GM12872 (cell line): ENCODE data around the gene SERGEF.

Experiments used
- CTCF ChIP-seq: IDR thresholded peaks from 3 replicates; pipeline ENCODE4 v1.5.1; 2011; ENCODE audit warnings: low read depth, mild to moderate bottlenecking, low read length, moderate library complexity; ENCODE audit not compliant: insufficient read depth

The SERGEF gene

GRCh38 chr11:17921659-17922415 lies 91.0 kb downstream of the SERGEF start:
- no peak for TF ChIP-seq CTCF

GRCh38 chr11:17918049-17918605 lies 94.7 kb downstream of the SERGEF start:
- no peak for TF ChIP-seq CTCF

- TF ChIP-seq CTCF = no peak
Measured at GRCh38 chr11:17917556-17917955, 95.3 kb downstream of the SERGEF start.

GRCh38 chr11:17915500-17916143 lies 97.2 kb downstream of the SERGEF start:
- TF ChIP-seq CTCF = no peak

GRCh38 chr11:17914957-17915356 lies 97.9 kb downstream of the SERGEF start:
- TF ChIP-seq CTCF = no peak

GRCh38 chr11:17907046-17907445 lies 105.8 kb downstream of the SERGEF start:
- no peak for TF ChIP-seq CTCF

- peak; percentile 31; the same call in 1 of the 3 replicates for TF ChIP-seq CTCF
Measured at GRCh38 chr11:17906436-17906835, 106.4 kb downstream of the SERGEF start.
